Panc1 (cell line): ENCODE results near the gene DGCR8.

ENCODE experiments used
- CTCF ChIP-seq: fragments of 450-650 bp; IDR thresholded peaks from 2 replicates; pipeline ENCODE4 v1.5.1; 2017; ENCODE audit warnings: mild to moderate bottlenecking
- POLR2AphosphoS5 ChIP-seq: IDR thresholded peaks from 2 replicates; pipeline ENCODE4 v1.6.1; 2012; ENCODE audit warnings: mild to moderate bottlenecking, low read depth, low read length, moderate library complexity
- REST ChIP-seq, 2 experiments: IDR thresholded peaks; 2 replicates each; pipeline ENCODE4 v1.6.1; 2011 to 2012; ENCODE audit warnings: low read depth in 2 of 2, control low read depth in 1 of 2, low read length in 1 of 2, mild to moderate bottlenecking in 1 of 2, moderate library complexity in 1 of 2; ENCODE audit not compliant: insufficient read depth in 1 of 2
- SIN3A ChIP-seq: IDR thresholded peaks from 2 replicates; pipeline ENCODE4 v1.6.1; 2012; ENCODE audit warnings: low read depth, mild to moderate bottlenecking, low read length, moderate library complexity, borderline replicate concordance; ENCODE audit not compliant: insufficient read depth

GRCh38 chr22:20066617-20067383, 13.2 kb upstream of the DGCR8 start:
- no peak for TF ChIP-seq CTCF
- TF ChIP-seq REST (IDR thresholded peaks at IDR 0.05; ENCODE audit: insufficient read depth in 1 of 2, low read depth in 2 of 2, low read length in 1 of 2): no peak
- no peak for TF ChIP-seq SIN3A
- no peak for TF ChIP-seq POLR2AphosphoS5
